ACC112 (cell line): ENCODE data around the gene RCN1.
A peak's percentile ranks its signal among the peaks of the same experiment; 100 is the strongest.

Experiments used
- H2AFZ ChIP-seq: fragments of 200-600 bp; sonication (generic); one replicate; pipeline ENCODE4 v1.6.0; 2017; ENCODE audit warnings: antibody characterized with exemption, low read length; ENCODE audit not compliant: unreplicated experiment
- H3K27ac ChIP-seq: fragments of 200-600 bp; sonication (generic); 2 replicates; pipeline ENCODE4 v1.5.1; 2014; ENCODE audit warnings: low read depth, mild to moderate bottlenecking, antibody characterized with exemption, low read length, moderate library complexity
- H3K27me3 ChIP-seq: fragments of 200-600 bp; sonication (generic); 2 replicates; pipeline ENCODE4 v1.6.1; 2014; ENCODE audit warnings: mild to moderate bottlenecking, antibody characterized with exemption, low read length, moderate library complexity, mixed read lengths; ENCODE audit not compliant: insufficient read depth
- H3K36me3 ChIP-seq: fragments of 200-600 bp; sonication (generic); 2 replicates; pipeline ENCODE4 v1.6.1; 2016; ENCODE audit warnings: mild to moderate bottlenecking, antibody characterized with exemption, low read length, moderate library complexity, mixed read lengths; ENCODE audit not compliant: insufficient read depth
- H3K4me1 ChIP-seq: fragments of 200-600 bp; sonication (generic); one replicate; pipeline ENCODE4 v1.6.1; 2016; ENCODE audit warnings: low read length, mixed read lengths; ENCODE audit not compliant: insufficient read depth, unreplicated experiment, control insufficient read depth
- H3K4me3 ChIP-seq: fragments of 200-600 bp; sonication (generic); 2 replicates; pipeline ENCODE4 v1.5.1; 2014; ENCODE audit warnings: mild to moderate bottlenecking, low read depth, low read length
- H3K79me2 ChIP-seq: fragments of 200-600 bp; sonication (generic); one replicate; pipeline ENCODE4 v1.6.0; 2016; ENCODE audit warnings: low read length; ENCODE audit not compliant: control insufficient read depth, unreplicated experiment, insufficient read depth

The RCN1 gene

GRCh38 chr11:32080361-32080980 is 10.4 kb upstream of the RCN1 start:
- Histone ChIP-seq H3K27me3 (no peaks in the 10 kb centered on the region), H3K4me1 (peaks cover 14% of the 10 kb centered on the region), H3K79me2 (no peaks in the 10 kb centered on the region), H3K36me3 (no peaks in the 10 kb centered on the region), H2AFZ (peak overlapping the region; percentile 23), H3K27ac (peak overlapping the region; percentile 6; the same call in 1 of the 2 replicates), H3K4me3 (no peak overlapping the region)

- Histone ChIP-seq H2AFZ (no peak overlapping the region), H3K27ac (peak overlapping the region; percentile 28; the same call in 1 of the 2 replicates), H3K79me2 (no peaks in the 10 kb centered on the region), H3K4me1 (peaks cover 14% of the 10 kb centered on the region), H3K36me3 (no peaks in the 10 kb centered on the region), H3K27me3 (no peaks in the 10 kb centered on the region), H3K4me3 (no peak overlapping the region)
These were observed 9.7 kb upstream of the RCN1 start for GRCh38 chr11:32081129-32081641.

- H3K79me2 ChIP-seq = no peaks in the 10 kb centered on the region
- H2AFZ ChIP-seq = no peak overlapping the region
- no peaks in the 10 kb centered on the region for H3K27me3 ChIP-seq
- no peak overlapping the region for H3K4me3 ChIP-seq
- no peak overlapping the region for H3K27ac ChIP-seq
- peaks cover 18% of the 10 kb centered on the region for H3K4me1 ChIP-seq
- H3K36me3 ChIP-seq = no peaks in the 10 kb centered on the region
These were observed 9.0 kb upstream of the RCN1 start for GRCh38 chr11:32081901-32082300.

GRCh38 chr11:32082346-32082986 is 8.4 kb upstream of the RCN1 start:
- Histone ChIP-seq H2AFZ (no peak overlapping the region), H3K36me3 (no peaks in the 10 kb centered on the region; the same call in 1 of the 2 replicates), H3K79me2 (no peaks in the 10 kb centered on the region), H3K27me3 (no peaks in the 10 kb centered on the region), H3K27ac (no peak overlapping the region), H3K4me3 (no peak overlapping the region), H3K4me1 (peaks cover 24% of the 10 kb centered on the region)

GRCh38 chr11:32087597-32087996 is 3.3 kb upstream of the RCN1 start:
- H3K79me2 ChIP-seq = peaks cover 19% of the 10 kb centered on the region
- no peaks in the 10 kb centered on the region for H3K27me3 ChIP-seq
- peak overlapping the region; percentile 54 for H3K4me3 ChIP-seq
- peaks cover 31% of the 10 kb centered on the region for H3K4me1 ChIP-seq
- H2AFZ ChIP-seq = peak overlapping the region; percentile 12
- peak overlapping the region; percentile 96 for H3K27ac ChIP-seq
- H3K36me3 ChIP-seq = no peaks in the 10 kb centered on the region; the same call in 1 of the 2 replicates

- H3K4me1 ChIP-seq = peaks cover 38% of the 10 kb centered on the region
- H3K4me3 ChIP-seq = peak overlapping the region; percentile 54
- no peaks in the 10 kb centered on the region; the same call in 1 of the 2 replicates for H3K36me3 ChIP-seq
- H3K79me2 ChIP-seq = peaks cover 27% of the 10 kb centered on the region
- no peaks in the 10 kb centered on the region for H3K27me3 ChIP-seq
- H2AFZ ChIP-seq = no peak overlapping the region
- peak overlapping the region; percentile 96 for H3K27ac ChIP-seq
These were observed 2.5 kb upstream of the RCN1 start for GRCh38 chr11:32088117-32088941.

- Histone ChIP-seq H3K36me3 (peaks cover 8% of the 10 kb centered on the region), H3K27ac (no peak overlapping the region), H3K4me1 (peaks cover 32% of the 10 kb centered on the region), H3K4me3 (peak overlapping the region; percentile 82), H3K27me3 (no peaks in the 10 kb centered on the region), H2AFZ (no peak overlapping the region), H3K79me2 (peaks cover 70% of the 10 kb centered on the region)
These were observed 1.8 kb downstream of the RCN1 start for GRCh38 chr11:32092581-32093170.

GRCh38 chr11:32094923-32095322 is 4.0 kb downstream of the RCN1 start:
- Histone ChIP-seq H3K79me2 (peaks cover 76% of the 10 kb centered on the region), H3K27ac (no peak overlapping the region), H3K4me3 (no peak overlapping the region), H3K27me3 (no peaks in the 10 kb centered on the region), H3K4me1 (peaks cover 20% of the 10 kb centered on the region), H3K36me3 (peaks cover 20% of the 10 kb centered on the region), H2AFZ (no peak overlapping the region)

GRCh38 chr11:32098142-32098903 is 7.4 kb downstream of the RCN1 start:
- H3K27ac ChIP-seq = no peak overlapping the region
- no peak overlapping the region for H3K4me3 ChIP-seq
- peaks cover 49% of the 10 kb centered on the region for H3K79me2 ChIP-seq
- peaks cover 48% of the 10 kb centered on the region for H3K36me3 ChIP-seq
- peaks cover 7% of the 10 kb centered on the region for H3K4me1 ChIP-seq
- no peak overlapping the region for H2AFZ ChIP-seq
- H3K27me3 ChIP-seq = no peaks in the 10 kb centered on the region

- H3K4me3 ChIP-seq = no peak overlapping the region
- peaks cover 37% of the 10 kb centered on the region for H3K79me2 ChIP-seq
- H3K36me3 ChIP-seq = peaks cover 48% of the 10 kb centered on the region
- H3K27me3 ChIP-seq = no peaks in the 10 kb centered on the region
- no peak overlapping the region for H3K27ac ChIP-seq
- H2AFZ ChIP-seq = no peak overlapping the region
- H3K4me1 ChIP-seq = peaks cover 4% of the 10 kb centered on the region
These were observed 8.6 kb downstream of the RCN1 start for GRCh38 chr11:32099516-32099915.
